ENCODE data around the gene PHRF1.
"Not testable (repeated sequence)": the region's sequence is repeated elsewhere in the genome, so short reads cannot be mapped to it uniquely, and the experiment has no call there.

PHRF1 gene

GRCh38 chr11:643849-644738, 67.8 kb downstream of the PHRF1 start:
- CTCF ChIA-PET: no interaction called here
- POLR2A ChIA-PET: interaction anchor here (0.5 kb wide), 1 partner anchor 178 kb away, joined by 3 read pairs; no protein-coding TSS in a partner anchor
- no peak for DNase-seq (ENCODE audit: low read depth, low spot score)
- no peak overlapping the region for H3K4me3 ChIP-seq (ENCODE audit: low read depth, low read length)
- TF ChIP-seq, protein P1, sequence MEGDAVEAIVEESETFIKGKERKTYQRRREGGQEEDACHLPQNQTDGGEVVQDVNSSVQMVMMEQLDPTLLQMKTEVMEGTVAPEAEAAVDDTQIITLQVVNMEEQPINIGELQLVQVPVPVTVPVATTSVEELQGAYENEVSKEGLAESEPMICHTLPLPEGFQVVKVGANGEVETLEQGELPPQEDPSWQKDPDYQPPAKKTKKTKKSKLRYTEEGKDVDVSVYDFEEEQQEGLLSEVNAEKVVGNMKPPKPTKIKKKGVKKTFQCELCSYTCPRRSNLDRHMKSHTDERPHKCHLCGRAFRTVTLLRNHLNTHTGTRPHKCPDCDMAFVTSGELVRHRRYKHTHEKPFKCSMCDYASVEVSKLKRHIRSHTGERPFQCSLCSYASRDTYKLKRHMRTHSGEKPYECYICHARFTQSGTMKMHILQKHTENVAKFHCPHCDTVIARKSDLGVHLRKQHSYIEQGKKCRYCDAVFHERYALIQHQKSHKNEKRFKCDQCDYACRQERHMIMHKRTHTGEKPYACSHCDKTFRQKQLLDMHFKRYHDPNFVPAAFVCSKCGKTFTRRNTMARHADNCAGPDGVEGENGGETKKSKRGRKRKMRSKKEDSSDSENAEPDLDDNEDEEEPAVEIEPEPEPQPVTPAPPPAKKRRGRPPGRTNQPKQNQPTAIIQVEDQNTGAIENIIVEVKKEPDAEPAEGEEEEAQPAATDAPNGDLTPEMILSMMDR (IDR thresholded peaks at IDR 0.05; ENCODE audit: insufficient read depth, low read length, missing control alignments): no peak

- ChIA-PET POLR2A (no interaction called here), CTCF (interaction anchor here (1.6 kb wide), 1 partner anchor 13 kb away, joined by 4 read pairs; no protein-coding TSS in a partner anchor)
- H3K4me3 ChIP-seq (ENCODE audit: low read depth, low read length): no peak overlapping the region
- TF ChIP-seq, protein P1 (IDR thresholded peaks at IDR 0.05; ENCODE audit: insufficient read depth, low read length, missing control alignments): no peak
- no peak for DNase-seq (ENCODE audit: low read depth, low spot score)
Observed at GRCh38 chr11:645536-645935, 69.3 kb downstream of the PHRF1 start.

DNA sequence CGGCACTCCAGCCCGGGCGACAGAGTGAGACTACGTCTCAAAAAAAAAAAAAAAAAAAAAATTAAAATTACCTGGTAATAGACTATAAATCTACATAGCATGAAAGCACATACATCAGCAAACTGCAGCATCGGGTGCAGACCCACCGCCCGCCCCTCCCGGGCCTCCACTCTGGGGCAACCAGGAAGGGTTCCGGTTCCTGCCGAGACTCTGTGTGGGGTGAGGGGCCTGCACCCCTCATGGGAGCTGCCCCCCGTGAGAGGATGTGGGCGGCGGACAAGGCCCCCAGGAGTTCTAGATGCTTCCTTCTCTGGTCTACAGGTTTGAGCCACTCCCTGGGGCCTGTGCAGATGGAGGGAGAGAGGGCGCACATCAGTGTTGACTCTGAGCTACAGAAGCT, 69.9 kb downstream of the PHRF1 start:
- no peak overlapping the region for H3K4me3 ChIP-seq (ENCODE audit: low read depth, low read length)
- TF ChIP-seq, protein P1 (IDR thresholded peaks at IDR 0.05; ENCODE audit: insufficient read depth, low read length, missing control alignments): no peak
- no peak for DNase-seq (ENCODE audit: low read depth, low spot score)
- ChIA-PET POLR2A (no interaction called here), CTCF (interaction anchor here (1.0 to 1.6 kb wide), 3 partner anchors 10 to 15 kb away, joined by 3 to 7 read pairs (median 4); no protein-coding TSS in a partner anchor)

DNA sequence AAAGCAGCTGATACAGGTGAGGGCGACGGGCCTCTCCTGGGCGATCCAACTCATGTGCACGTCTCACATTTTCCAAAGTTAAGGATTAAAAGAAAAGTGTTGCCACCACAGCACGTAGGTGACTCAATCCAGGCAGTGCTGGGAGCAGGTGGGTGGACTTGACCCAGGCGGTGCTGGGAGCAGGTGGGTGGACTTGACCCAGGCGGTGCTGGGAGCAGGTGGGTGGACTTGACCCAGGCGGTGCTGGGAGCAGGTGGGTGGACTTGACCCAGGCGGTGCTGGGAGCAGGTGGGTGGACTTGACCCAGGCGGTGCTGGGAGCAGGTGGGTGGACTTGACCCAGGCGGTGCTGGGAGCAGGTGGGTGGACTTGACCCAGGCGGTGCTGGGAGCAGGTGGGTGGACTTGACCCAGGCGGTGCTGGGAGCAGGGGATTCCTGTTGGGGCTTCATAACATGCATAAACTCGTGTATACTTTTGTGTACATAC, 71.4 kb downstream of the PHRF1 start:
- H3K4me3 ChIP-seq (ENCODE audit: low read depth, low read length); CTCF ChIA-PET; DNase-seq (ENCODE audit: low read depth, low spot score); POLR2A ChIA-PET: not testable (repeated sequence)

DNA sequence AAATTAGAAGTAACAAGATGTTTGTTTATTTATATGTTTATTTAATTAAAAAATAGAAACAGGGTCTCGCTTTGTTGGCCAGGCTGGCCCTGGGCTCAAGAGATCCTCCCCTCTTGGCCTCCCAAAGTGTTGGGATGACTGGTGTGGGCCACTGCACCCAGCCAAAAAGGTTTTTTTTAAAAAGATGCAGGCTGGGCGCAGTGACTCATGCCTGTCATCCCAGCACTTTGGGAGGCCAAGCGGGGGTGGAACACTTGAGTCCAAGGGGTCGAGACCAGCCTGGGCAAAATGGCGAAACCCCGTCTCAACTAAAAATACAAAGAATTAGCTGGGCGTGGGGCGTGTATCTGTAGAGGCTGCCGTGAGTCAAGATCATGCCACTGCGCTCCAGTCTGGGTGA, 74.2 kb downstream of the PHRF1 start:
- no peak overlapping the region for H3K4me3 ChIP-seq (ENCODE audit: low read depth, low read length)
- DNase-seq (ENCODE audit: low read depth, low spot score): no peak
- POLR2A ChIA-PET: no interaction called here
- TF ChIP-seq, protein P1 (IDR thresholded peaks at IDR 0.05; ENCODE audit: insufficient read depth, low read length, missing control alignments): no peak
- CTCF ChIA-PET: interaction anchor here (0.6 to 0.9 kb wide), 2 partner anchors 11 to 12 kb away, joined by 3 read pairs; no protein-coding TSS in a partner anchor

DNA sequence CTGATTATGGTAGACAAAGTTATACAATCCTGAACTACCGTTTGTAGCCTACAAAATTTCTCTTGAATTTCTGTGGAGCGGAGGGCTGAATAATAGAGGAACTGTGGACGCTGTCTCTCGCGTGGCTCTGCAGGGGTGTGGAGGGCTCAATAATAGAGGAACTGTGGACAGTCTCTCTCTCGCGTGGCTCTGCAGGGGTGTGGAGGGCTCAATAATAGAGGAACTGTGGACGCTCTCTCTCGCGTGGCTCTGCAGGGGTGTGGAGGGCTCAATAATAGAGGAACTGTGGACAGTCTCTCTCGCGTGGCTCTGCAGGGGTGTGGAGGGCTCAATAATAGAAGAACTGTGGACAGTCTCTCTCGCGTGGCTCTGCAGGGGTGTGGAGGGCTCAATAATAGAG, 76.9 kb downstream of the PHRF1 start:
- POLR2A ChIA-PET; H3K4me3 ChIP-seq (ENCODE audit: low read depth, low read length); DNase-seq (ENCODE audit: low read depth, low spot score); CTCF ChIA-PET: not testable (repeated sequence)

- TF ChIP-seq, protein P1 (IDR thresholded peaks at IDR 0.05; ENCODE audit: insufficient read depth, low read length, missing control alignments): no peak
- ChIA-PET CTCF (no interaction called here), POLR2A (no interaction called here)
- no peak for DNase-seq (ENCODE audit: low read depth, low spot score)
- no peak overlapping the region for H3K4me3 ChIP-seq (ENCODE audit: low read depth, low read length)
Observed at GRCh38 chr11:653837-654236, 77.6 kb downstream of the PHRF1 start.

DNA sequence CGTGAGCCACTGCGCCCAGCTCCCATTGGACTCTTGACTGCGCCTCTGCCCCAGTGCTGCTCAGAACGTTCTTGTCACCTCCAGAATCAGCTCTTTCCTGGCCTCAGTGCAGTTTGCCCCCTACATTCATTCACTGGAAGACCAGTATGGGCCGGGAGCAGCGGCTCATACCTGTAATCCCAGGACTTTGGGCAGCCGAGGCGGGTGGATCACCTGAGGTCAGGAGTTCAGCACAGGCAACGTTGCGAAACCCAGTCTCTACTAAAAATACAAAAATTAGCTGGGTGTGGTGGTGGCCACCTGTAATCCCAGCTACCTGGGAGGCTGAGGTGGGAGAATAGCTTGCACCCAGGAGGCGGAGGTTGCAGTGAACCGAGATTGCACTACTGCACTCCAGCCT, 78.2 kb downstream of the PHRF1 start:
- H3K4me3 ChIP-seq (ENCODE audit: low read depth, low read length); DNase-seq (ENCODE audit: low read depth, low spot score); POLR2A ChIA-PET: not testable (repeated sequence)
- CTCF ChIA-PET: interaction anchor here (1.1 kb wide), 1 partner anchor 15 kb away, joined by 3 read pairs; no protein-coding TSS in a partner anchor
